Measurements from ENCODE around the gene RFT1.

DNA sequence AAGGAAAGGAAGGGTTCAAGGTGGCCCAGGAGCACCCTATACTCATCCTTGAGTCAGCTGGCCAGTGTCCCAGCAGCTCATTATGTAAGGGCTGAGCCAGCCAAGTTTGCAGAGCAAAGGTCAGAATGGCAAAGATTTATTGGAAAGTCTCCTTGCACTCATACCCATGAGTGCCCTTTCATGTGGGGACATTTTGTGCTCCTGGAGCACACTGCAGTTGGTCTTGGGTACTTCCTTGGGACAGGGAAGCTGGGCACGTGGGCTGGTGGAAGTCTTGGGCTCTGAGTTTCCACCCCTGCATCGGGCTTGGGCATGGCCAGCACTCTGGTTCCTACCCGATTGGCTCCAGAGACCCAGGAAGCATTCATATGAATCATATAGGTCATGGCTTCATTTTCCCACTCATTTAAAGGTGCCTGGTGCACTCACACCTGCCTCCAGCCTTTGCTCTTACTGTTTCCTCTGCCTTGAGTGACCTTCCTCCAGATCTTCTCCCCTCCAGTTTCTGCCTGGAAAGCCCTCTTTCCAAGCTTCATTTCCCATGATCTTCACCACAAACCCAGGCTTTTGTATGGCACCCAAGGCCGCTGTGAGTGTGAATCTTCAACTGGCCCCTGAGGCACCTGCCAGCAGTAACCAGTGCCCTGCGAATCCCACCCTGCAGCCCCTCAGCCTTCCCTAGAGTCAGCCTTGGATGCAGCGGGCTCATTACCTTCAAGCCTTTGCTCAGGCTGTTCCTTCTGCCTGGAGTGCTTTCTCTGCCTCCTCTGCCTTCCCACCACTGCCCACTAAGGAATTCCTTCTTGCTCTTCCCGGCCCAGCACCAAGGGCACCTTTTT lies 20.2 kb upstream of the RFT1 start:
- TF ChIP-seq, protein P1, sequence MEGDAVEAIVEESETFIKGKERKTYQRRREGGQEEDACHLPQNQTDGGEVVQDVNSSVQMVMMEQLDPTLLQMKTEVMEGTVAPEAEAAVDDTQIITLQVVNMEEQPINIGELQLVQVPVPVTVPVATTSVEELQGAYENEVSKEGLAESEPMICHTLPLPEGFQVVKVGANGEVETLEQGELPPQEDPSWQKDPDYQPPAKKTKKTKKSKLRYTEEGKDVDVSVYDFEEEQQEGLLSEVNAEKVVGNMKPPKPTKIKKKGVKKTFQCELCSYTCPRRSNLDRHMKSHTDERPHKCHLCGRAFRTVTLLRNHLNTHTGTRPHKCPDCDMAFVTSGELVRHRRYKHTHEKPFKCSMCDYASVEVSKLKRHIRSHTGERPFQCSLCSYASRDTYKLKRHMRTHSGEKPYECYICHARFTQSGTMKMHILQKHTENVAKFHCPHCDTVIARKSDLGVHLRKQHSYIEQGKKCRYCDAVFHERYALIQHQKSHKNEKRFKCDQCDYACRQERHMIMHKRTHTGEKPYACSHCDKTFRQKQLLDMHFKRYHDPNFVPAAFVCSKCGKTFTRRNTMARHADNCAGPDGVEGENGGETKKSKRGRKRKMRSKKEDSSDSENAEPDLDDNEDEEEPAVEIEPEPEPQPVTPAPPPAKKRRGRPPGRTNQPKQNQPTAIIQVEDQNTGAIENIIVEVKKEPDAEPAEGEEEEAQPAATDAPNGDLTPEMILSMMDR (IDR thresholded peaks at IDR 0.05; ENCODE audit: low read depth, low read length, poor library complexity, severe bottlenecking) = no peak
- no peak for TF ChIP-seq EZH2phosphoT487 (IDR thresholded peaks at IDR 0.05; ENCODE audit: borderline replicate concordance, low read length)

All from DOHH2 (cell line).